GM03348 (cell line): ENCODE measurements around the gene ATXN1.

Source experiments
- DNase-seq: peaks from one replicate; pipeline ENCODE4 v3.0.0; 2012; ENCODE audit warnings: low spot score

The ATXN1 gene

GRCh38 chr6:16438718-16439591, 322.3 kb downstream of the ATXN1 start:
- DNase-seq = peak; percentile 80

GRCh38 chr6:16437984-16438383, 323.3 kb downstream of the ATXN1 start:
- DNase-seq = no peak

- DNase-seq = no peak
These were observed 324.2 kb downstream of the ATXN1 start for GRCh38 chr6:16437095-16437494.

- no peak for DNase-seq
These were observed 324.7 kb downstream of the ATXN1 start for GRCh38 chr6:16436550-16436949.

DNA sequence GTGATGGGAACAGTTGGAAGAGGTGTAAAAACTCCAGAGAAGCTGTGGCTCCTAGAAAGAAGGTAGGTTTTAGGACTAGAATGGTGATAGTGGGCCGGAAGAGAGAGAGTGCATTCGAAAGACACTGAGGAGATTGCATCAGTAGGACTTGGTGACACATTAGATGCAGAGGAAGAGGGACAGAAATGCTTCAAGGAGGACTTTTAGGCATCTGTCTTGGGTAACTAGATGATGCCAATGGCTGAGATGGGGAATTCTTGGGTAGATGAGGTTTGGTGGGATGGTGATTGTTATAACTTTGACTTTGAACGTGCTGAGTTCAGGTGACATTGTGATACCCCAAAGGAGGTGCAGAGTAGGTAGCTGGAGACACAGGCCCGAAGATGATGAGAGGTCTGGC, 326.4 kb downstream of the ATXN1 start:
- no peak for DNase-seq

- DNase-seq = no peak
These were observed 327.8 kb downstream of the ATXN1 start for GRCh38 chr6:16433338-16433890.

DNA sequence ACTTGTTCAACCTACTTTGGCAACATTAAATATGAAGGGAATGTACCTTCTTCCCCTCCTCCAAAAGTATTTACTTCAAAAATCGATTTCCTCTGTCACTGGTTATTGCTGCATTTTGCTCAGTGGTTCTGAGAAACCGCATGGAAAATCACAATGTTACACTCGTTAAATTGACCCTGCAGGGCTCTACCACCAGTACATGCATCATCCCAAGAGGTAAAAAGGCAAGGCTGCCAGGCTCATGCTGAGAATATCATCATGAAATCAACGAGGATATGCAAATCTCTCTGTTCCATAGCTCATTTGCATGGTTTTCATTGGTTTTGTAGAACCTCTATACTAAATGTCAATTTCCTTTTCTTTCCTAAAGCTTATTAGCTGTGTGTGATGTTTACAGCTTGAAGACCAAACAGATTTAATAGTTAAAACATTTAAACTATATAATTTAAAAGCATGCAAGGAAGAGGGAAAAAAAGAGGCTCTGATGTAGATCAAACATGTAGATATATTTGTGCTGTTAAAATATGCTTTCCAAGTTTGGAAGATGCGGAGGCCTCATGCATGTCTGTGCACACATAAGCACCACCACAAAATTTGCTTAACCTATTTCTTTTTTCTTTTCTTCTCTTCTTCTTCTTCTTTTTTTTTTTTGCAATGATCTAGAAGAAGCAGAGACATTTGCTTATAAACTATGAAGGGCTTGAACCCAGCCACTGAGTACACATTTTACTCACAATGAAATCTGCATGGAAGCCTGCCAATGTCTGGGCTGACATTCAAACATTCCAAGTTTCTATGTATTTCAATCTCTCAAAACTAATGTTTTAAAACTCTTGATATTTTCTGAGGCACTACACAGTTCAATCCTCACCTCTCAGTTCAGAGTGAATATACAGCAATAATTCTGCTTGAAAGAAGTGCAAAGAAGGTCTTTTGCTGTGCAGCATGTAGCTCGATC, 328.9 kb downstream of the ATXN1 start:
- peak; percentile 50 for DNase-seq

DNA sequence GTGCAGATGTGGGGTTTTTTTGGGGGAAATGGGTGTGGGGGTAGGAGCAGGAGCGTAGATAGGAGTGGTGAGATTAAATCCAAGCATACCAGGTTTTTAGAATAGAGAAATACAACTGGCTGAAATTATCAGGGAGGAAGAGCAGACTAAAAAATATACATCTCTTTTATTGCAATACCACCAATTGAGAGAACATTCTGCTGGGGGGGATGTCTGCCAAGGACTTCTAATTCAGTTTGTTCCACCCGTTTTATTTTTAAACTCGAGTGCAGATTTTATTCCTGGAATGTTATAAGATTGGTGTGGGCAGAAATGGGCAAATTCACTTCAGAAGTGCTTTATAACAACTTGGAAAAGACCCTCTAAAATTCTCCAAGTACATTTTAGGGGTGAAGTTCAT, 330.2 kb downstream of the ATXN1 start:
- DNase-seq = no peak

GRCh38 chr6:16430391-16431089, 330.7 kb downstream of the ATXN1 start:
- no peak for DNase-seq

GRCh38 chr6:16429669-16430068, 331.6 kb downstream of the ATXN1 start:
- no peak for DNase-seq

DNA sequence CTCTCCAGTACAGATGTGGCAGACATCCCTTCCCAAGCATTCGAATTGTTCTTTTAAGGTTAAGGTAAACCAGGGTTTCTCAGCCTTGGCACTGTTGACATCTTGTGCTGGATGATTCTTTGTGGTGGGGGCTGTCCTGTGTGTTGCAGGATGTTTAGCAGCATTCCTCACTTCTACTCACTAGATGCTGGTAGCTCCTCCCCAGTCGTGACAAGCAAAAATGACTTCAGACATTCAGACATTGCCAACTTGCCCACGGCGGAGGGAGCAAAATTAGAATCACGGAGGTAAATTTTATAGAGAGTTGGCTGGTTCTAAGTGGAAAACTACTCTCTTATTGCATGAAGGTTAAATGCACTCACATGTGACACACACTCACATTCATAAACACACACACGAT, 334.1 kb downstream of the ATXN1 start:
- no peak for DNase-seq

- DNase-seq = no peak
These were observed 335.2 kb downstream of the ATXN1 start for GRCh38 chr6:16425881-16426615.

DNA sequence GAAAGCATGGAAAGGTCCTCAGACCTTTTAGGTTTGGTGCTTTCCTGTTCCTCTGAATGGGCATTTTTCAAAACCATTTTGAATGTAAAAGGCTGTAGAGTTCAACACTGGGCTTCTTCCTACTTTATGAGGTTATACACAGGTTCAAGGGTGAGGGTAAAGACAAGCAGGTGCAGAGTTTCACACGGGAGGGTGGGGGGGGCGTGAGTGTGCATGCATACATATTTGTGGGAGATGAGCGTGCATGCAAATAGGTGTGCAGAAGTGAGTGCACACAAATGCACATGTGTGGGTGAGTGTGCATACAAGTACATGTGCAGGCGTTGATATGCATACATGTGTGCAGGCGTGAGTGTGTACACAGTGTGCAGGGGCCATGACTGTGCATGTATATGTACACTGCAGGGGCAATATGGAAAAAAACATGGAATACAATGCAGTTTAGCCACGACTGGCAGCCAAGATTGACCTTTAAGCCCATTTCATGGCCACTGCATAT, 339.7 kb downstream of the ATXN1 start:
- no peak for DNase-seq

DNA sequence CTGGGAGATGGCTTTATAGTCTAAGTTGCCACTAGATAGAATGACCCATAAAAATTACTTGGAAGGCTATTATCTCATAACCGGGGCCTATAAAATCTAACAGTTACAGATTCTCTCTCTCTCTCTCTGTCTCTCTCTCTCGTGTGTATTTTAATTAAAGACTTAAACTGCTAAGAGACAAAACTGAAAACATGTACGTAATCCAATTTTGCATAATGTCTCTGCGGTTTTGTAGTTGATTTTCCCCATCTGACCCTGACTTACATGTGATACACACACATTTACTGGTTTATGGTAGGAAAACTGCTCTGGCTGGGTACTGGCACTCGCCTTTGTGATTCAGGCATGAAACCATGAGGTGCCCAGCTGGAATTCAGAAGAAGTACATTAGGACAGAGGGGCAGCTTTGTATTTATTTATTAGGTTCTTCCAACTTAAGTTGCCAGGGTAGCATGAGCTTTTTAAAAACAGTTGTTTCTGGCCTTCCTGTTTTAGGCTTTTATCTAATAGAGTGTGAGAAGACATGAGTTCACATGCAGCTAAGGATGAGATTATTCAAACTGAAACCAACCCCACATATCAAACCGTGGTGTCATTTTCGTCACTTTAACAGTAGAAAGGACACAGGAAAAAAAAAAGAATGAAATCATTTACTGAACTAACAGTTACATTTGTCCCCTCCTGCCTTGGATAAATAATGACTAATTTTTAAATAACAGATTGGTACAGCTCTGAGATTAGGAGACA, 340.4 kb downstream of the ATXN1 start:
- peak; percentile 66 for DNase-seq

- DNase-seq = no peak
These were observed 340.9 kb downstream of the ATXN1 start for GRCh38 chr6:16420337-16420714.

GRCh38 chr6:16419636-16420336, 341.5 kb downstream of the ATXN1 start:
- DNase-seq = no peak

DNA sequence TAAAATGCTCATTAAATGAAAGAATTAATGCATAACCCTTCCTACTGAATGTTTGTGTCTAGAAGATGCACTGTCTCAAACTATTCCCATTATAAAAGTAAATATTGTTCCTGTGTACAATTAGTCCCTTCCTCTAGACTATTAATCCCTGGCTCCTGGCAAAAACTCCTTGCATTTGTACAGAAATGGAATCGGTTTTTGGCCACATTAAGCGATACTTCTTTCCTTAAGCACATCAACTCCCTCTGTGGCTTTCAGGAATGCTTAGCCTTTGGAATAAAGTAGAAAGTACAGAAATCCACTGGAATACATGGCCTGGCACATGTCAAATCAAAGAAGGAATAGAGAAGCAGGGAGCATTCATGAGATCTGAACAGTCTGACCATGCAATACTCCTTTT, 343.1 kb downstream of the ATXN1 start:
- DNase-seq = no peak

DNA sequence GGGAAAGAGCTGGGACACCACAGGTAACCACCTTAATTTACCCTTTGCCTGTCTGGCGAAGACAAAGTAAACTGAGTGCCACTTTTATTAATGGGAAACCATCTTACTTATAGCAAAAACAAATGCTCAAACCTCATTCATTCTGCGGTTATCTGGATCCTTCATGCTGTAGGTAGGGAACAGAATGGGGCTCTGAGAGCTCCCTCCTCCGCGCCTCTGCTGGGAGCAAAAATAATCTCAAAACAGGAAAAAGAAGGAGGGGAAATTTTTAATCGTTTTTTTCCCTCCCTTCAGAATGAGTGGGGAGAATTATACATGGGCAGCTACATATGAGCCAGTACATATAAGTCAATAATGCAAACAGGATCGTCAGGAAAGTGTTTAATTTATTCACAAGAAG, 345.6 kb downstream of the ATXN1 start:
- no peak for DNase-seq

DNA sequence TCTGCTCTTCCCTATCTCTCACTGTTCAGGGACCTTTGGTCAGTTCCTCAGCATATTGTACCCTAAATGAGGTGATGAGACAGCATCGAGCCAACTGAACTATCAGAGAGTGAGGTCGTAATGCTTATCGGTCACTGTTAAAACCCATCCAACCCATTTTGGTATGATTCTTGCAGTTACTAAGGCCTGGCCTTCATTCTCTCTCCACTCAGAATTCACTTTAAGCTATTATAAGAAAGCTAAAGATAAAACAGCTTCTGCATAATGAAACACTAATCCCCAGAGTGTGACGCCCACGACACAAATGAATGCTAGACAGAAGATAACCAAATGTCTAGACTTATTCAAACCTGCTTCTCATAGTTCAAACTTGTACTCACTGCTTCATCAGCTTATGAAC, 347.1 kb downstream of the ATXN1 start:
- no peak for DNase-seq

GRCh38 chr6:16413399-16413798, 347.9 kb downstream of the ATXN1 start:
- no peak for DNase-seq
